ENCODE data around the gene GFOD1.

GFOD1 gene

GRCh38 chr6:13375360-13375878, 112.0 kb downstream of the GFOD1 start:
- DNase-seq (ENCODE audit: low spot score): peak; percentile 73

GRCh38 chr6:13373919-13374318, 113.5 kb downstream of the GFOD1 start:
- no peak for DNase-seq (ENCODE audit: low spot score)

DNA sequence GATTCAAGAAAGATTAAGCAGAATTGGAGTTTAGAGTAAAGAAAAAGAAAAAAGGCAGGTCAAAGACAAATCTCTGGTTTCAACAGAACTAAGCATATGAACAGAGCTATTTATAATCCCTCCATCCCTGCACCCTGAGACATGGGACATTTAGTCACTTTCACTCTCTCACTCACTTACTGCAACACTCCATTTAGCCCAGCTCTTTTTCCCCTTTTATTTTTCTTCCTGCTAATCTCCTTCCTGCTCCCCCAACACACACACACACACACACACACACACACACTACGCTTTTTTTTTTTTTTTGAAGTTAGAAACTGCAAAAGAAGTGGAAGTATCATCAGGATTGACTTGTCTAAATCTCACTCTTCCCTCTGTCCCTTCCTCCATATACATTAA, 113.9 kb downstream of the GFOD1 start:
- DNase-seq (ENCODE audit: low spot score): no peak

DNA sequence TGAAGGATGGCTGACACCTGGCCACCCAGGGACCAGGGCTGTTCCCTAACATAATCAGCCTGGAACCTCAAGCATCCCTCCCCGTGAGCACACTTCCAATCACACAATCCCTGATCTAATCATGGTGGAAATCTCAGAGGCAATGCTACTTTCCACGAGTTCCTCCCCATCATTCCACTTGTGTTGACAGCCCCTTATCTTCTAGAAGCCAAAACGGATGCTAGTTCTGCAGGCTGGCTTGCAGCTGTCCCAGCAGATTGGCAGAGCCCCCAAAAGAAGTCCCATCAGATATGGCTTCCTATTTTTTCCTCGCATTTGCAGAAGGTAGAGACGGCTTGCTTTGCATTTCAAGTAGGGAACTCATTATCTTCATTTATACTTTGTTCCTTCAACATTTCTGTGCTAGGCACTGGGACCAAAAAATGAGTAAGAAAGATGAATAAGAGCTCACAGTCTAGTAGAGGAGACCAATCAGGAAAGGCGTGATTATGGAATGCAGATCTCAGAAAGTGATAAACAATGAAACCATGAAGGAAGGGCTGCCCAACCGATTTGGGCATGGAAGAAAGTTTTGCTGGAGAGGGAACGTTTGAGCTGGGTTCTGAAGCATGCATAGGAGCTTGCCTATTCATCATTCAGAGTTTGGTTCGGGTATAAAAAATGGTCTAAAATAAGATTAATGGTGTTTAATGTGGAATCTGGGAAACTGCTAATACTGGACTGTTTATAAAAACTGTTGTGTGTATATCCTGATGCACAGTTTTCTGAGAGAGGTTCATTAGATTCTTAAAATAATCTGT, 114.5 kb downstream of the GFOD1 start:
- DNase-seq (ENCODE audit: low spot score): no peak

DNA sequence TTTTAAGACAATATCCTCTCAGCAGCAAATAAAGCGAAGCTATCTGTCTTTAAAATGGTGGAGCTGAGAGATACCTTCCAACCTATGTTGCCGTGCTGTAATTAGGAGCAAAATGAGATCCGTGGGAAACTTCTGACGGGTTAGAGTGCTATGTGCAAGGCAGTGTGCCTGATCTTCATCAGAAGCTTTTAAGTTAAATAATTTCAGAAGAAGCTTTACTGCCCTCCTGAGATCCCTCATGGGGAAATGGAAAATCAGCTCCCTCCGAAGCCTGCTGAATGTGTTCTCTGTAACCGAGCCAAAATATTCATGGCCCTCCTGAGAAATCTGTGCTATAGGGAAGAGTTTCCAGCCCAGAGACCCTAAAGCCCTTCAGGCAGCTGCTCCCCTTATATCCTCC, 115.3 kb downstream of the GFOD1 start:
- no peak for DNase-seq (ENCODE audit: low spot score)

DNA sequence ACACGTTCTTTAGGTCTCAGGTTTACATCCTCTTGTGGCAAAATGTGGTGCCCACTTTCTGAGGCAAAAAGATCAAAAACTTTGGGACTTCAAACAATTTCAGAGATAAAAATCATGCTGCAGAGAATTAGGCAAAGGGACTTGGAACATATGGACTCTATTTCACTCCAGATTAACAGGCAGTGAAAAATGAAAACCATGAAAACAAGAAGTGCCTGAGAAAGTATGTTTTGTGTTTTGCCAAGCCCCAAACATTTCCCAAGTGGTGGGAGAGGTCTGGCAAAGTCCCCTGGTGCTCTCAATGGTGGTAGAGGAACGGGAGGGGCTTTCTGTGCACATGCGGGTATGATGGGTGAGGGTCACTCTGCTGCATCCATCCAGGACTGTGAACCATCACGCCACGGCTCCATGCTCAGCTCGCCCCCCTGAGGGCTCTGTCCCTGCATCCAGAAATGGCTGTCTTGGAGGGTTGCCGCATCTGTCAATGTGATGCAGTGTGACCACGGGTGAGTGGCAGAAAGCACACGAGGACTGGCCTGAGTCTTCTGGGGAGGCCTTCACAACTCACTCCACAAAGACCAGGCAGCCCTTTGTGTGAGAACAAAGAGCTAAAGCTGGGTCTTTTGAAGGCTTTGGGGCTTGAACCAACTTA, 115.9 kb downstream of the GFOD1 start:
- DNase-seq (ENCODE audit: low spot score): no peak

- DNase-seq (ENCODE audit: low spot score): no peak
These were observed 116.8 kb downstream of the GFOD1 start for GRCh38 chr6:13370623-13371022.

GRCh38 chr6:13369591-13369990, 117.8 kb downstream of the GFOD1 start:
- DNase-seq (ENCODE audit: low spot score): no peak

GRCh38 chr6:13368731-13369115, 118.7 kb downstream of the GFOD1 start:
- DNase-seq (ENCODE audit: low spot score): no peak

- no peak for DNase-seq (ENCODE audit: low spot score)
These were observed 119.2 kb downstream of the GFOD1 start for GRCh38 chr6:13368079-13368730.

- no peak for DNase-seq (ENCODE audit: low spot score)
These were observed 120.0 kb downstream of the GFOD1 start for GRCh38 chr6:13367396-13367795.

GRCh38 chr6:13365320-13365719, 122.1 kb downstream of the GFOD1 start:
- DNase-seq (ENCODE audit: low spot score): no peak

GRCh38 chr6:13364842-13365241, 122.6 kb downstream of the GFOD1 start:
- DNase-seq (ENCODE audit: low spot score): no peak

DNA sequence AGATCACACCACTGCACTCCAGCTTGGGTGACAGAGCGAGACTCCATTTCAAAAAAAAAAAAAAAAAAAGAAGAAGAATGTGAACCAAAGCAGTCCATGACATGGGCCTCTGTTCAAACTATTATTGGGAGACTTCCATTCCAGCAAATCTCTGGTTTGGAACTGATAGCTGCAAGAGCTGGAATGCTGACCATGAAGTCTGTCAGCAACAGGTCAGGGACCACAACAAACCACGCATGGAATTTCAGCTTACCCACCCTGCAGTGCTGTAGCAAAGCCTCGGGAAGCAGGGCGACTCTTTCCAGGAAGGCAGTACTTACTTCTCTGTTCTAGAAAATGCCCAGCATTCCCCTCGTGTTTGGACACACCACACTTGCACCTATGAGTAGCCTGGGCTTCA, 125.0 kb downstream of the GFOD1 start:
- DNase-seq (ENCODE audit: low spot score): no peak

- no peak for DNase-seq (ENCODE audit: low spot score)
These were observed 126.5 kb downstream of the GFOD1 start for GRCh38 chr6:13360671-13361540.

DNA sequence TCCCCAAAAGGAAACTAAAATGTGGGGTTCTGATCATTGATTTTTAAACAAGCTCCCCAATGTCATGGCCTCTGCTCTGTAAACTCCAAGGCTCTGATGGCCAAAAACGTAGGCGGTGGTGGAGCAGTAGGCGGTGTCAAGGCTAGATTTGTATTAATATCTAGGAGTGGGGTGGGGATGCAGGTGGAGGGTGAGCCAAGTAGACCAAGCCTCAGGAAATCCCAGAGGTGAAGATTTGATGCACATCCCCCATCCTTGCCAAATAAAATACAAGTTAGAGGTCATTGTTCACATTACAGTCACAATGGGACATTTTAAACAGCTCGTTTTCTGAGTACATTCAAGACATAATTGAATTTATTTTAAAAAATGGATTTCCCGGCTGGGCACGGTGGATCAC, 128.1 kb downstream of the GFOD1 start:
- no peak for DNase-seq (ENCODE audit: low spot score)

GRCh38 chr6:13358511-13358910, 128.9 kb downstream of the GFOD1 start:
- DNase-seq (ENCODE audit: low spot score): no peak

GRCh38 chr6:13357551-13358075, 129.8 kb downstream of the GFOD1 start:
- DNase-seq (ENCODE audit: low spot score): no peak

- peak; percentile 83 for DNase-seq (ENCODE audit: low spot score)
These were observed 131.2 kb downstream of the GFOD1 start for GRCh38 chr6:13355999-13356785.

- DNase-seq (ENCODE audit: low spot score): peak; percentile 60
These were observed 132.1 kb downstream of the GFOD1 start for GRCh38 chr6:13355043-13355945.
